Measurements from ENCODE around the gene PLAC1.

GRCh38 chrX:134646691-134647090, 11.6 kb downstream of the PLAC1 start:
- TF ChIP-seq CTCF (conservative IDR thresholded peaks at IDR 0.05; ENCODE audit: low read depth, low read length) (no peak), EZH2 (IDR thresholded peaks at IDR 0.05; ENCODE audit: low read length, unreplicated experiment) (no peak)
